Lung (tissue), 12 donors: ENCODE results near the gene OR2V1. TPM values are rescaled to one million over a fixed set of nuclear protein-coding genes. Genes with fewer than 3 reads are reported as not detected.

Experiments
- ATAC-seq: fragments of 200-7000 bp; cut with Tn5 transposase; one replicate; pipeline ENCODE4 v1.9.1; 2020; ENCODE audit warnings: moderate number of reproducible peaks; ENCODE audit not compliant: insufficient read depth, low FRiP score
- DNase-seq, 3 donors: peaks; one replicate each; pipeline ENCODE4 v3.0.0-alpha.2; 2013 to 2017
- H3K27ac ChIP-seq, 2 donors: one replicate each; pipeline ENCODE4 v1.5.1; 2013; ENCODE audit warnings: mild to moderate bottlenecking in 2 of 2, moderate library complexity in 2 of 2, control low read depth in 1 of 2, inconsistent platforms in 1 of 2, low read depth in 1 of 2, low read length in 1 of 2
- H3K27me3 ChIP-seq, 3 donors: one replicate each; pipeline ENCODE4 v1.5.1; 2013; ENCODE audit warnings: low read length in 2 of 3; ENCODE audit not compliant: control insufficient read depth in 3 of 3, insufficient read depth in 3 of 3
- H3K36me3 ChIP-seq, 4 donors: one replicate each; pipeline ENCODE4 v1.5.1; 2013; ENCODE audit warnings: low read length in 4 of 4, mild to moderate bottlenecking in 1 of 4, moderate library complexity in 1 of 4; ENCODE audit not compliant: control insufficient read depth in 4 of 4, insufficient read depth in 4 of 4
- H3K4me1 ChIP-seq, 5 donors: one replicate each; pipeline ENCODE4 v1.5.1; 2013; ENCODE audit warnings: low read length in 5 of 5, mild to moderate bottlenecking in 2 of 5, moderate library complexity in 1 of 5; ENCODE audit not compliant: control insufficient read depth in 5 of 5, insufficient read depth in 5 of 5
- H3K4me3 ChIP-seq: one replicate; pipeline ENCODE4 v1.5.1; 2013; ENCODE audit warnings: mild to moderate bottlenecking, control low read depth, moderate library complexity
- H3K9ac ChIP-seq, 2 donors: one replicate each; pipeline ENCODE4 v1.5.1; 2013; ENCODE audit warnings: low read length in 2 of 2, control low read depth in 1 of 2; ENCODE audit not compliant: insufficient read depth in 1 of 2
- H3K9me3 ChIP-seq, 4 donors: one replicate each; pipeline ENCODE4 v1.5.1; 2013; ENCODE audit warnings: low read length in 3 of 4, mild to moderate bottlenecking in 1 of 4, moderate library complexity in 1 of 4; ENCODE audit not compliant: control insufficient read depth in 4 of 4, insufficient read depth in 3 of 4
- CTCF ChIP-seq: IDR thresholded peaks from 2 replicates; pipeline ENCODE4 v1.5.1; 2012; ENCODE audit warnings: mild to moderate bottlenecking; ENCODE audit errors: control extremely low read depth, extremely low read depth
- WGBS, 2 donors: extraction: QIAGEN DNeasy Blood & Tissue Kit; methylation state at CpG; one replicate each; pipeline ENCODE4 v1.1.7; 2013; 5-methylcytosine and 5-hydroxymethylcytosine counted together
- polyA plus RNA-seq, 2 donors: library from polyadenylated mRNA; stranded (reverse); fragments of 200-250 nt; gene quantifications; one replicate each; pipeline ENCODE4 v1.2.1, GENCODE V29; 2013
- total RNA-seq, 2 donors: library from RNA; depleted of rRNA in 1 of 2; stranded (reverse); fragments of >200 nt in 1 of 2; gene quantifications; one replicate each; pipeline ENCODE4 v1.2.1, GENCODE V29; 2014 to 2021
- donor health status: control.
- donor health status: control.
- donor health status: Bipolar disorder and iron deficiency.
- donor health status: healthy.
- donor health status: DM: yes; HTN: yes; CAD: no.

Gene OR2V1
- total and polyA plus RNA-seq, 4 donors: not detected

GRCh38 chr5:181126841-181127240 lies 4.1 kb downstream of the OR2V1 start:
- DNase-seq: no peak
- Histone ChIP-seq H3K27me3 (peaks cover 0 to 27% (median 4%) of the 10 kb centered on the region in 3 donors), H3K4me1 (peaks cover 0 to 3% (median 0%) of the 10 kb centered on the region in 5 donors), H3K4me3 (no peak overlapping the region), H3K9me3 (no peaks in the 10 kb centered on the region), H3K36me3 (no peaks in the 10 kb centered on the region), H3K27ac (no peak overlapping the region), H3K9ac (no peak overlapping the region)
- TF ChIP-seq CTCF: no peak
- ATAC-seq: no peak
- WGBS, 2 donors: 58 to 66% methylated on average over 18 of the region's 18 CpGs

GRCh38 chr5:181124526-181124925 lies 6.4 kb downstream of the OR2V1 start:
- H3K4me1 ChIP-seq: peaks cover 0 to 3% (median 0%) of the 10 kb centered on the region in 5 donors
- no peak overlapping the region for H3K4me3 ChIP-seq
- no peak overlapping the region for H3K27ac ChIP-seq
- ATAC-seq: no peak
- TF ChIP-seq CTCF: no peak
- WGBS, 2 donors: 83 to 100% methylated on average over 3 of the region's 3 CpGs
- H3K27me3 ChIP-seq: peaks cover 0 to 31% (median 7%) of the 10 kb centered on the region in 3 donors
- no peak overlapping the region for H3K9ac ChIP-seq
- no peaks in the 10 kb centered on the region for H3K9me3 ChIP-seq
- no peaks in the 10 kb centered on the region for H3K36me3 ChIP-seq
- DNase-seq: no peak

DNA sequence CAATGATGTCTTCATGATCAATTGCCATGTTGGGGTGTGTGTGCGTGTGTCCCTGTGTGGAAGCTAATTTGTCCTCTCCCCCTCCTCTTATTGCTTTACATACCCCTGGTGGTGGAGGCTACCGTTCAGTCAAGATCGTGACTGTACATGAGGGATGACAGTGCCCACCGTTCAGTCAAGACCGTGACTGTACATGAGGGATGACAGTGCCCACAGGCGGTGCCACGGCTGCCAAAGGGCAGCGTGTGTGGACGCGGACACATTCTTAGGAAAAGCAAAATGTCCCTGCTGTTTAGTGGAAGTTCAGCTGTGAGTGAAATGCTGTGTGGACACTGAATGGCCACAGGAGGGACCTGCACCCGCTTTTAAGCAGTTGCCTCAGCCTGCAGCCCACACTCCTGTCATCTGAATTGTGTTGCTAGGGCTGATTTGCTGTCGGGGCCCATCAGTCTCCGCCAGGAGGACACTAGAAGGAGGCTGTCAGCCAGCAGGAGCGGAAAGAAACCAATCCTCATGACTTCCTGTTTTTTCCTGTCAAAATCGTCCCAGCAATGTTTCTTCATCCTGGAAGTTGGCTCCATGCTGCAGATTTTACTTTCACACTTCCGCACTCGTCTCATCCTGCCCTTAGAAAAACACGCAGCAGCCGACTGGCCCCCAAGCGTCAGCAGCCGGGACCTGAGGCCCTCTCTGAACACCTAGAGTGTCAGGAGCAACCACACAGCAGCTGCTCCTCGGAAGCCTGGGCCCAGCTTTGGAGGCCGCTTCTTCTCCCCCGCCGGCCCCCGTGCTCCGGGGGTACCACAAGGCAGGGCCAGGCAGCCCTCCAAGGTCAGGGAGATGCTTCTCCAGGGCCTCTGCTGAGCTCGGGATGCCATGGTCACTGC lies 9.1 kb downstream of the OR2V1 start:
- 41 to 45% methylated on average over 28 of the region's 28 CpGs for WGBS, 2 donors
- peaks cover 0 to 4% (median 0%) of the 10 kb centered on the region in 4 donors for H3K9me3 ChIP-seq
- no peak overlapping the region for H3K9ac ChIP-seq
- peaks cover 0 to 3% (median 0%) of the 10 kb centered on the region in 5 donors for H3K4me1 ChIP-seq
- ATAC-seq (peak; percentile 27), DNase-seq (peak in 1 of 3 donors; percentile 41)
- no peak for TF ChIP-seq CTCF
- H3K36me3 ChIP-seq: no peaks in the 10 kb centered on the region
- no peak overlapping the region for H3K4me3 ChIP-seq
- no peak overlapping the region for H3K27ac ChIP-seq
- H3K27me3 ChIP-seq: peaks cover 0 to 37% (median 14%) of the 10 kb centered on the region in 3 donors
